ENCODE data around the gene PCDHA7.
"Not testable (repeated sequence)": the region's sequence is repeated elsewhere in the genome, so short reads cannot be mapped to it uniquely, and the experiment has no call there.

Gene PCDHA7

GRCh38 chr5:140808889-140809291, 25.2 kb upstream of the PCDHA7 start:
- no peak overlapping the region for H3K4me3 ChIP-seq (replicated peaks in 1 of 2; ENCODE audit: low read depth in 2 of 2, low read length in 2 of 2)
- DNase-seq (ENCODE audit: low read depth in 2 of 2), result no peak
- TF ChIP-seq CTCF (IDR thresholded peaks at IDR 0.05; ENCODE audit: low read depth, low read length), result no peak

- no peak within 1 kb of the TSS for H3K4me3 ChIP-seq (replicated peaks in 1 of 2; ENCODE audit: low read depth in 2 of 2, low read length in 2 of 2)
- TF ChIP-seq CTCF (IDR thresholded peaks at IDR 0.05; ENCODE audit: low read depth, low read length), result peak; percentile 46
- DNase-seq (ENCODE audit: low read depth in 2 of 2), result peak; percentile 3 to 37
Measured at GRCh38 chr5:140821375-140822280, 12.4 kb upstream of the PCDHA7 start, which contains the start of gene PCDHA5. TSS of gene PCDHA5 (plus strand) at chr5:140821613.

GRCh38 chr5:140822281-140822629, 11.8 kb upstream of the PCDHA7 start:
- H3K4me3 ChIP-seq (replicated peaks in 1 of 2; ENCODE audit: low read depth in 2 of 2, low read length in 2 of 2), result no peak overlapping the region
- DNase-seq (ENCODE audit: low read depth in 2 of 2), result no peak
- TF ChIP-seq CTCF (IDR thresholded peaks at IDR 0.05; ENCODE audit: low read depth, low read length), result no peak

GRCh38 chr5:140822969-140823368, 11.1 kb upstream of the PCDHA7 start:
- not testable (repeated sequence) for H3K4me3 ChIP-seq (replicated peaks in 1 of 2; ENCODE audit: low read depth in 2 of 2, low read length in 2 of 2); DNase-seq (ENCODE audit: low read depth in 2 of 2)

- no peak for TF ChIP-seq CTCF (IDR thresholded peaks at IDR 0.05; ENCODE audit: low read depth, low read length)
Measured at GRCh38 chr5:140823475-140823874, 10.6 kb upstream of the PCDHA7 start.

GRCh38 chr5:140827704-140828361, 6.2 kb upstream of the PCDHA7 start, which contains the start of gene PCDHA6:
TSS of gene PCDHA6 (plus strand) at chr5:140827960. CDS start at chr5:140828092, 132 bp downstream.
- peak in 1 of 2 donors; percentile 8 for DNase-seq (ENCODE audit: low read depth in 2 of 2)
- H3K4me3 ChIP-seq (replicated peaks in 1 of 2; ENCODE audit: low read depth in 2 of 2, low read length in 2 of 2), result no peak within 1 kb of the TSS
- no peak for TF ChIP-seq CTCF (IDR thresholded peaks at IDR 0.05; ENCODE audit: low read depth, low read length)

More at GRCh38 chr5:140823475-140823874, 10.6 kb upstream of the PCDHA7 start:
- no peak for DNase-seq (ENCODE audit: low read depth in 2 of 2)
- H3K4me3 ChIP-seq (replicated peaks in 1 of 2; ENCODE audit: low read depth in 2 of 2, low read length in 2 of 2), result no peak overlapping the region

- TF ChIP-seq CTCF (IDR thresholded peaks at IDR 0.05; ENCODE audit: low read depth, low read length), result no peak
- no peak overlapping the region for H3K4me3 ChIP-seq (replicated peaks in 1 of 2; ENCODE audit: low read depth in 2 of 2, low read length in 2 of 2)
- no peak for DNase-seq (ENCODE audit: low read depth in 2 of 2)
Measured at GRCh38 chr5:140828362-140828737, 5.7 kb upstream of the PCDHA7 start.

GRCh38 chr5:140829511-140830501, 4.3 kb upstream of the PCDHA7 start:
- H3K4me3 ChIP-seq (replicated peaks in 1 of 2; ENCODE audit: low read depth in 2 of 2, low read length in 2 of 2); DNase-seq (ENCODE audit: low read depth in 2 of 2): not testable (repeated sequence)

GRCh38 chr5:140834439-140835008, 455 bp downstream of the PCDHA7 start:
- not testable (repeated sequence) for H3K4me3 ChIP-seq (replicated peaks in 1 of 2; ENCODE audit: low read depth in 2 of 2, low read length in 2 of 2); DNase-seq (ENCODE audit: low read depth in 2 of 2)
